GM19324 (cell line): ENCODE results near the gene C4orf46.

Experiments used
- ATAC-seq: cut with Tn5 transposase; IDR thresholded peaks from one replicate; pipeline ENCODE4 v1.9.1; 2021; ENCODE audit warnings: mild to moderate bottlenecking, moderate library complexity; ENCODE audit not compliant: unreplicated experiment, low FRiP score

The C4orf46 gene

DNA sequence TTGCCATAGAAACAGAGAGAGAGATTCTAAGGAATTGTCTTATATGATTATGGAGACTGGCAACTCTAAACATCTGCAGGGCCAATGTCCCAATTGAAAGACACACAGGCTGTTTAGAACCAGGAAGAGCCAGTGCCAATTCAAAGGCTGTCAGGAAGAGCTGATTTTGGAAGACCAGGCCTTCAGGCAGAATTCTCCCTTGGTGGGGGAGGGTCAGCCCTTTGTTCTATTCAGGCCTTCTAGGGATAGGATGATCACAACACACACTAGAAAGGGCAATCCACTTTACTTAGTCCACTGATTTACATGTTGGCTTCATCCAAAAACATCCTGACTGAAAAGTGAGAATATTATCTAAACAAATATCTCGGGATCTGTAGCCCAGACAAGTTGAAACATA is 15.2 kb downstream of the C4orf46 start:
- no peak for ATAC-seq

DNA sequence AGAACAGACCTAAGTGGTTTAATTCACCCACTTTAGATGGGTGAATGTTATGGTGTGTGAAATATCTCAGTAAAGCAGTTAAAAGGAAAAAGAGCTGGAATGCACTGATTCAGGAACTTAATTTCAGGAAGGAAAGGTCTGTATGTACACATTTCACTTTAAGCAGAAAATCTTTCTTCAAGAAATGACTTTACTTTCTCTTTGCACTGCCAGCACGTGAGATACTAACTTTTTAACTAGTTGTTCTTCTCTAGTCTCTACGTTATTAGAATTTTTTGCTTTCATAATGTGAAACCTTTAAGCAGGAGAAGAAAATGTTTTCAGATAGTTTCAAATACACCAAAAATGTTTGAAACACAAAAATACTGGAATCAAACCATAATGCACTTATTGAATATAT is 18.8 kb downstream of the C4orf46 start:
- no peak for ATAC-seq

DNA sequence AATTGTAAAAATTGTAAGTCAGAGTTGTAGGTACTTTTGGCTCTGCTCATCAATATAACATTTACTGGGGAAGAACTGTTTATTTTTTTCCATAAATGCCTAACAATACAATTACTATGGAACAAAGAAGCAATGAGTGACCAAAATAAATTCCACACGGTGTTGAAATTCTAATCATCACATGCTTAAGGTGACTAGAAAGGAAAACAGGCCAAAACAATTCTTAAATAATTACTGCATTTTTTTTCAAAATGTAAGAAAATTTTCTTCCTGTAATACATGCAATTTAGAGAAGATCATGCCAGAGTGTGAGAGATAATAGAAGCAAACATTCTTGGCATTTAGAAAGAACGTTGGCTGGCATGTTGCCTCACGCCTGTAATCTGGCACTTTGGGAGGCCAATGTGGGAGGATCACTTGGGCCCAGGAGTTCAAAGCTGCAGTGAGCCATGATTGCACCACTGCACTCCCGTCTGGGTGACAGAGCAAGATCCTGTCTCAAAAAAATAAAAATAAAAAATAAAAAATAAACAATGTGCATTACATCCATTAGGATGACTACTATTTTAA is 22.5 kb downstream of the C4orf46 start:
- no peak for ATAC-seq

DNA sequence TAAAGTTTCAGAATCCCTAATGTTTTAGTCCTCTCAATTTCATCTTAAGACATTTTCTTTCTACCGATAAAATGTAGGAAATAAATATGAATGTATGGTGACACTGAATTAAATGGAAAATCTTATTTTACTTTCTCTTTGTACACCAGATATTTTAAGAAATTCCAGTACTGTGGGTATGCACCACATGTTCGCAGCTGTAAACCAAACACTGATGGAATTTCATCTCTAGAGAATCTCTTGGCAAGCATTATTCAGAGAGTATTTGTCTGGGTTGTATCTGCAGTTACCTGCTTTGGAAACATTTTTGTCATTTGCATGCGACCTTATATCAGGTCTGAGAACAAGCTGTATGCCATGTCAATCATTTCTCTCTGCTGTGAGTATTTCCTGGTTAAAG is 26.9 kb downstream of the C4orf46 start:
- no peak for ATAC-seq

DNA sequence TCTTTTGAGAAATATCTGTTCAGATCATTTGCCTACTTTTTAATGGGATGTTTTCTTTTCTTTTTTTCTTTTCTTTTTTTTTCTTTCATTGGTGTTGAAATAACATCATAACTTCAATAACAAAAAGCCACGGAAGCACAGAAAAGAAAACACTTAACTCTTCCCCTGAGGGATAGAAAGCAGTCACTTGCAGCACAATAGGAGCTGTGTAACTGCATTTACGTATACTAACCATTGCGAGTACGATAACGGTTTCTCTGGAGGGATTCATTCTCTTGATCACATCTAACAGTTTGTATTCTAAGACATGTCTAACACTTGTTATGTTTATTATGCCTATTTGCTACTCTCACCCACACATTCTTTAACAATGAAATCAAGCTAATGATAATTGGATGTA is 27.3 kb downstream of the C4orf46 start:
- no peak for ATAC-seq

DNA sequence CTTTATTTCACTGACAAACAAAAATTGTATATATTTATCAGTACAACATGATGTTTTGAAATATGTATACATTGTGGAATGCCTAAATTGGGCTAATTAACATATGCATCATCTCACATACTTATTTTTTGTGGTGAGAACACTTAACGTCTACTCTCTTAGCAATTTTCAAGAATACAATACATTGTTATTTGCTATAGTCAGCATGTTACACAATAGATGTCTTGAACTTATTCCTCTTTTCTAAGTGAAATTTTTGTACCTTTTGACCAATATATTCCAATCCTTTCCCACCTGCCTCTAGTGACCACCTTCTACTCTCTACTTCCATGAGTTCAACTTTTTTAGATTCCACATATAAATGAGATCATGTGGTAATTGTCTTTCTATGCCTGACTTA is 35.1 kb downstream of the C4orf46 start:
- no peak for ATAC-seq

DNA sequence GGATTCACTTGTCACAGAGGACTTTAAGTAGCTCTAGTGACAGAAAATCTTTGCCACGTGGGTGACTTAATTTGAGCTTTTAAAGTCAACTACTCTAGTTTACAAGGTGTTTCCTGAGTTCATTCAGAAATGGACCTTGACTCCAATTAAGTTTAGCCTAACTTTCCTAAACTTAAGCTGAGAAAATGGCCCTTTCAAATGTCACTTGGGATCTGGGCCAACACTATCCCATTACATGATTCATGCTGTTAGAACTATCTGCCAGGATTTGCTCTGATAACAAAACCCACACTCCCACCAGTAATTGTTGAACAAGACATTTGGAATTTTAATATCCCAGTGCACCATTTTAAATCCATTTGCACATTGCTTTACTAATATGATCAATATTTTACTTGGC is 40.8 kb downstream of the C4orf46 start:
- no peak for ATAC-seq

DNA sequence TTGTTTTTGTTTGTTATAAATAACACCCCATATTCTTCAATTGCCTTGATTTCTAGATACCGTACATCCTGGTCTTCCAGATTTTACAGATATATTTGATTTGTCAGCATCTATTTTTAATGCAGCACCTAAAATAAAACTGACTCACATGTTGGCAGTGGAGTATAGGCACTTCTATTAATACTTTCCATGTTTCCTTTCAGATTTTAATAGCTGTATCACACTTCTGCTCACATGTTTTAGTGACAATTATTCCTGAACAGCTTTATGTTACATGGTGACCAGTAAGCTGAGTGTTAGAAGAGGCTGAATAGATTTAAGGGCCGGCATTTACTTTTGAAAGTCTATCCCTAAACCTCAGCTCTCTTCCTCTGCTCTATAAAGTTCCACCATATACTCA is 46.1 kb downstream of the C4orf46 start:
- ATAC-seq: no peak

DNA sequence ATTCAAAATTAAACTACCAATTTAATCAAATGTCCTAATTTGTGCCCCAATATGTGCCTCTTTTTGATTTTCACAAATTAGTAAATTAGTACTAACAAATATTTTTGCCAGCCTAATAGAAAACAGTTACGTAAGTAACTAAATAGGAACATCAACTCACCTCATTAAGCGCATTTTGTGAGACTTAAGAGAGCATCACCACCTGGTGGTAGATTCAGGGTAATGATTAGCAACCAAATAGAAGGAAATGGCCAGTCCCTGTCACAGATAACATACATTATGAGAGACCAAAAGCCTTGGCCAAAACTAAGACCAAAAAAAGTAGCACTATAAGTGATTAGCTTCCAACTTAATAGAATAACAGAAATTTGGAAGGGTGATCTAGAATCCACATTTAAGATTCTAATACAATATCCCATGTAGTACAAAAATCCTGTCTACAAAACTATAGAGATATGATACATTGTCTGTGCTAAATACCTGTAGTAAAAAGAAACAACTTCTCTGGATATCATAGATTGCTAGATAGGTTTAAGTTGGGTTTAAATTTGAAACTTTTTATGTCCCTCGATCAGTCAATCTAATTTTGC is 46.7 kb downstream of the C4orf46 start:
- ATAC-seq: peak; percentile 78

DNA sequence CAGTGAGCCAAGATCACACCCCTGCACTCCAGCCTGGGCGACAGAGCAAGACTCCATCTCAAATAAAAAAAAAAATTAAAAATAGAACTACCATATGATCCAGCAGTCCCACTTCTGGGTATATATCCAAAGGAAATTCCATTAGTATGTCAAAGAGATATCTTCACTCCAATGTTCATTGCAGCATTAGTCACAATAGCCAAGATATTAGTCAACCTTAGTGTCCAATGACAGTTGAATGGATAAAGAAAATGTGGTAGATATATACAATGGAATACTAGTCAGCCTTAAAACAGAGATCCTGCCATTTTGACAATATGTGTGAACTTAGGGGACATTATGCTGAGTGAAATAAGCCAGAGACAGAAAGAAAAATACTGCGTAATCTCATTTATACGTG is 49.4 kb downstream of the C4orf46 start:
- ATAC-seq: no peak

DNA sequence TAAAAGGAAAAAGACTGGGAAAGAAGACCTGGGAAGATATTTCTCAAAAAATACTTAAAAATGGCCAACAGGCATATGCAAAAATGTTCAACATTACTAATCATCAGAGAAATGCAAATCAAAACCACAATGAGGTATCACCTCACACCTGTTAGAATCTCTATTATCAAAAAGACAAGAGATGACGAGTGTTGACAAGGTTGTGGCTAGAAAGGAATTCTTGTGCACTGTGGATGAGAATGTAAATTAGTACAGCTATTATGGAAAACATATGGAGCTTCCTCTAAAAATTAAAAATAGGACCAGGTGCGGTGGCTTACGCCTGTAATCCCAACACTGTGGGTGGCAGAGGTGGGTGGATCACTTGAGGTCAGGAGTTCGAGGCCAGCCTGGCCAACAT is 50.0 kb downstream of the C4orf46 start:
- ATAC-seq: no peak

DNA sequence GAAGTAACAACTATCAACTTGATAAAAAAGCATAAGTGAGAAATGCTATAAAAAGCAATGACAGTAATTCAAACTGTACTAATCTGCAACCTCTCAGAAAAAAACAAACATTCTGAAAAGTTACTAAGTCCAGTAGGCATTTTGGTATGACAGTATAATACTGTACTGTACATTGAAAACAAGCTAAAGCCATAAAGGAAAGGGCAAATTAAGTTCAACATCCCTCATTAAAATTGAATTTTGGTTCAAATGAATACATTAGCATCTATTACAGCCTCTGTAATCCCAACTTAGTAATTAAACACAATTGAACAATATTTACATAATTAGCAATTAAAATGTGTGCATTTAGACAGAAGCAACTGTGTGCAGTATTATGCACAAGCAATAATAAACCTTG is 53.7 kb downstream of the C4orf46 start:
- ATAC-seq: no peak
